Uterus (tissue), 4 donors: Measurements from ENCODE around the gene GNG7. TPM values are rescaled to one million over a fixed set of nuclear protein-coding genes. Genes with fewer than 3 reads are reported as not detected.

Experiments
- DNase-seq, 2 donors: peaks; one replicate each; pipeline ENCODE4 v3.0.0-alpha.2; 2019 to 2020
- H3K27ac ChIP-seq, 2 donors: fragments of 200-600 bp; sonication (generic); 1 replicate in 1 of 2; 2 replicates in 1 of 2; pipeline ENCODE4 v1.5.1; 2016 to 2018
- H3K27me3 ChIP-seq, 2 donors: fragments of 200-600 bp; sonication (generic); one replicate each; pipeline ENCODE4 v1.5.1; 2018 to 2019; ENCODE audit warnings: control low read depth in 1 of 2
- H3K36me3 ChIP-seq, 2 donors: fragments of 200-600 bp; sonication (generic); one replicate each; pipeline ENCODE4 v1.5.1; 2019; ENCODE audit warnings: control low read depth in 1 of 2
- H3K4me1 ChIP-seq, 2 donors: fragments of 200-600 bp; sonication (generic); one replicate each; pipeline ENCODE4 v1.5.1; 2018 to 2019; ENCODE audit warnings: control low read depth in 1 of 2
- H3K4me3 ChIP-seq, 2 donors: fragments of 200-600 bp; sonication (generic); 1 replicate in 1 of 2; 2 replicates in 1 of 2; pipeline ENCODE4 v1.5.1; 2018 to 2019; ENCODE audit warnings: mild to moderate bottlenecking in 1 of 2
- H3K9me3 ChIP-seq, 2 donors: fragments of 200-600 bp; sonication (generic); one replicate each; pipeline ENCODE4 v1.5.1; 2019; ENCODE audit warnings: control low read depth in 1 of 2
- POLR2A ChIP-seq, 2 donors: fragments of 450-650 bp; IDR thresholded peaks; one replicate each; pipeline ENCODE4 v1.6.1; 2016; ENCODE audit warnings: antibody characterized with exemption in 2 of 2, mild to moderate bottlenecking in 1 of 2, moderate library complexity in 1 of 2
- intact Hi-C: fragments of 100-400 bp; cut with DNase I; formaldehyde crosslinking; loops from one replicate; pipeline ENCODE4 v1.15.1; 2023; ENCODE audit warnings: low total_unique reads
- total RNA-seq, 4 donors: library from RNA; depleted of rRNA in 3 of 4; stranded (reverse); fragments of >200 nt in 3 of 4; gene quantifications; one replicate each; pipeline versions ENCODE4 v1.1.0 to v1.2.4, GENCODE V29; 2014 to 2023
- TF ChIP-seq, protein P1 (sequence below), 4 experiments: fragments of 200-600 bp in 2 of 4; fragments of 450-650 bp in 2 of 4; sonication (generic) in 2 of 4; IDR thresholded peaks; one replicate each; pipeline ENCODE4 v1.5.1; 2016 to 2019; ENCODE audit warnings: antibody characterized with exemption in 4 of 4, mild to moderate bottlenecking in 2 of 4, moderate library complexity in 1 of 4
- donor health status: DM: yes; HTN: yes; CAD: no.

The GNG7 gene
- total RNA-seq, 4 donors from 2014 or later, result 0.88 to 11.1 (median 3.2) TPM

DNA sequence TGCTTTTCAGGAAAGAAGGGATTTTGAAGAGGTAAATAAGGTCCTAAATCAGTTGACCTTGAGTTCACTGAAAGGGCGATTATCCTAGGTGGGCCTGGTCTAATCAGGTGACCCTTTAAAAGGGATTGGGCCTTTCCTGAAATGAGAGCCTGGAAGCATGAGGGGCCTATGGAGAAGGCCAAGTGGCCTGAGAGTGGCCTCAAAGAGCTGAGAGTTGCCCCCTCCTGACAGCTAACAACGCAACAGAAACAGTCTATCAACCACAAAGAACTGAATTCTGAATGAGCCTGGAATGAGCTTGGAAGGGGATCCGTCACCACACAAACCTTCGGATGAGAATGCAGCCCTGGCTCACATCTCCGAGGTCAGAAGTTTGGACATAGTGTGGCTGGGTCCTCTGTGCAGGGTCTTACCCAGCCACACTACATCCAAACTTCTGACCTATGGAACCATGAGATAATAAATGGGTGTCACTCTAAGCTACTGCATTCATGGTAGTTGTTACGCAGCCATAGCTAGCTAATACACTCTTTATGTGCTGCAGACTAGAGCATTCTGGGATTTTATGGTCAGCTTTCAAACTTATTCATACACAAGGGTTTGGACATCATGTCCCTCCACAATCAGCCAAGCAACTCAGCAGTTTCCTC lies 72.0 kb downstream of the GNG7 start:
- intact Hi-C loops, result no loop called here
- peaks cover 0 to 3% of the 10 kb centered on the region in 2 donors for H3K4me1 ChIP-seq
- no peaks in the 10 kb centered on the region for H3K36me3 ChIP-seq
- no peaks in the 10 kb centered on the region for H3K9me3 ChIP-seq
- no peak for DNase-seq
- H3K4me3 ChIP-seq, result no peak overlapping the region
- no peaks in the 10 kb centered on the region for H3K27me3 ChIP-seq
- peak overlapping the region in 1 of 2 donors; percentile 48 for H3K27ac ChIP-seq
- TF ChIP-seq, protein P1, sequence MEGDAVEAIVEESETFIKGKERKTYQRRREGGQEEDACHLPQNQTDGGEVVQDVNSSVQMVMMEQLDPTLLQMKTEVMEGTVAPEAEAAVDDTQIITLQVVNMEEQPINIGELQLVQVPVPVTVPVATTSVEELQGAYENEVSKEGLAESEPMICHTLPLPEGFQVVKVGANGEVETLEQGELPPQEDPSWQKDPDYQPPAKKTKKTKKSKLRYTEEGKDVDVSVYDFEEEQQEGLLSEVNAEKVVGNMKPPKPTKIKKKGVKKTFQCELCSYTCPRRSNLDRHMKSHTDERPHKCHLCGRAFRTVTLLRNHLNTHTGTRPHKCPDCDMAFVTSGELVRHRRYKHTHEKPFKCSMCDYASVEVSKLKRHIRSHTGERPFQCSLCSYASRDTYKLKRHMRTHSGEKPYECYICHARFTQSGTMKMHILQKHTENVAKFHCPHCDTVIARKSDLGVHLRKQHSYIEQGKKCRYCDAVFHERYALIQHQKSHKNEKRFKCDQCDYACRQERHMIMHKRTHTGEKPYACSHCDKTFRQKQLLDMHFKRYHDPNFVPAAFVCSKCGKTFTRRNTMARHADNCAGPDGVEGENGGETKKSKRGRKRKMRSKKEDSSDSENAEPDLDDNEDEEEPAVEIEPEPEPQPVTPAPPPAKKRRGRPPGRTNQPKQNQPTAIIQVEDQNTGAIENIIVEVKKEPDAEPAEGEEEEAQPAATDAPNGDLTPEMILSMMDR (IDR thresholded peaks at IDR 0.05), result no peak
- TF ChIP-seq POLR2A (IDR thresholded peaks at IDR 0.05), result no peak

DNA sequence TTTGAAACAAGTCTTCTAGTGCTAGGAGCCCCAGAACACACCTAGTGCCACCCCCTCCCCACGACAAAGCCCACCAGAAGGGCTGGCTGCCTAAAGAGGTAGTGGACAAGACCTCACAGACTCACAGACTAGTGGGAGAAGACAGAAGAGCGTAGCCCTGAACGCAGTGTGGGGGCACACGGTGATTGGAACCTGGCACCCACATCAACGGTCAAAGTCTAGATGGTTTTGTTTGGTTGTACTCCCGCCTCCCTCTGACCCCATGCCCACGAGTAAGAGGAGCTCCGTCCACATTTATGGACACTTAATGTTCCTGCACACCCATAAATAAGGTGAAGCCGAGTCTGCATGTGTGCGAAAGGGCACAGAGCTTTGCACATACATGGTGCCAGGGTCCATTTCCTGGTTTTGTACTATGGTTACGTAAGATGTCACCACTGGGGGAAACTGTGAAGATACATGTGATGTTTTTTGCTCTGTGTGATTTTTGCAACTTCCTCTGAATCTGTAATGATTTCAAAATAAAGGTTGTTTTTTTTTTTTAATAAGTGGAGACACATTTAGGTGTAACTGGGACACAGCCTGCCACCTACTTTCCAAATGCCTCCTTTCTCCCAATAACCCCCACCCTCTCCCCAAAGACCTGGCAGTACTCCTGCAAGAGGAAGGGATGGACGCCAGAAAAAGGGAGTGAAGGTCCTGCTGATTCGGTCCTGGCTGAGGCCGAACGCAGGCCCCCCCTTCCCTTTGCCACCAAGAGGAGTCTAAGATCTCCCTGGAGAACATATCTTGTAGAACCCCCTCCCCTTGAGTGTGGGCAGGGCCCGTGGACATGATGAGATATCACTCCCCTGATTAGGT lies 72.8 kb downstream of the GNG7 start:
- no peaks in the 10 kb centered on the region for H3K27me3 ChIP-seq
- peak overlapping the region in 1 of 2 donors; percentile 48 for H3K27ac ChIP-seq
- no peak overlapping the region for H3K4me3 ChIP-seq
- no peaks in the 10 kb centered on the region for H3K9me3 ChIP-seq
- no peak for DNase-seq
- intact Hi-C loops, result no loop called here
- TF ChIP-seq, protein P1 (IDR thresholded peaks at IDR 0.05), result no peak
- no peak for TF ChIP-seq POLR2A (IDR thresholded peaks at IDR 0.05)
- peaks cover 0 to 3% of the 10 kb centered on the region in 2 donors for H3K4me1 ChIP-seq
- no peaks in the 10 kb centered on the region for H3K36me3 ChIP-seq

- TF ChIP-seq, protein P1 (IDR thresholded peaks at IDR 0.05), result no peak
- TF ChIP-seq POLR2A (IDR thresholded peaks at IDR 0.05), result no peak
- no peak overlapping the region for H3K27ac ChIP-seq
- H3K4me1 ChIP-seq, result peaks cover 0 to 3% of the 10 kb centered on the region in 2 donors
- intact Hi-C loops, result no loop called here
- H3K4me3 ChIP-seq, result no peak overlapping the region
- DNase-seq, result no peak
- H3K36me3 ChIP-seq, result no peaks in the 10 kb centered on the region
- H3K27me3 ChIP-seq, result no peaks in the 10 kb centered on the region
- no peaks in the 10 kb centered on the region for H3K9me3 ChIP-seq
Observed at GRCh38 chr19:2628597-2628996, 73.9 kb downstream of the GNG7 start.

DNA sequence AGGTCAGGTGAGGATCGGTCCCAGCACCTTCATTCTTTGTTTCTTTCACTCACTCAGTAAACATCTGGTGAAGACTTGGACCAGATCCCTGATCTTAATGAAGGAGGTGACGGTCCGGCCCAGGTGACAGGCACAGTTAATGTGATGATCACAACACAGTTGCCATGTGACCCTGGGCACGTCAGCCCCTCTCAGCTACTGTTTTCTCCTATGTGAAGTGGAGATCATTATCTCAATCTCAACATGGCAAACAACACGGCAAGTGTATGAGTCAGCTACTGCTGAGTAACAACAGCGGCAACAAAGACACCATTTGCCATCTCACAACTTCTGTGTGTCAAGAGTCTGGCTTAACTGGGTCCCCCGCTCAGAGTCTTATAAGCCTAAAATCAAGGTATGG lies 74.6 kb downstream of the GNG7 start:
- no peaks in the 10 kb centered on the region for H3K36me3 ChIP-seq
- H3K27me3 ChIP-seq, result no peaks in the 10 kb centered on the region
- H3K4me3 ChIP-seq, result no peak overlapping the region
- intact Hi-C loops, result no loop called here
- H3K9me3 ChIP-seq, result no peaks in the 10 kb centered on the region
- peak overlapping the region in 1 of 2 donors; percentile 17 for H3K27ac ChIP-seq
- peaks cover 0 to 3% of the 10 kb centered on the region in 2 donors for H3K4me1 ChIP-seq
- DNase-seq, result no peak
- no peak for TF ChIP-seq POLR2A (IDR thresholded peaks at IDR 0.05)
- TF ChIP-seq, protein P1 (IDR thresholded peaks at IDR 0.05), result no peak

GRCh38 chr19:2627319-2627829 lies 75.1 kb downstream of the GNG7 start:
- intact Hi-C loops, result no loop called here

More at GRCh38 chr19:2627319-2627829, 75.1 kb downstream of the GNG7 start:
- H3K36me3 ChIP-seq, result no peaks in the 10 kb centered on the region
- H3K27ac ChIP-seq, result peak overlapping the region in 1 of 2 donors; percentile 53
- H3K9me3 ChIP-seq, result no peaks in the 10 kb centered on the region
- H3K4me3 ChIP-seq, result no peak overlapping the region
- H3K27me3 ChIP-seq, result no peaks in the 10 kb centered on the region
- DNase-seq, result peak; percentile 41 to 53
- peaks cover 0 to 3% of the 10 kb centered on the region in 2 donors for H3K4me1 ChIP-seq
- TF ChIP-seq, protein P1 (IDR thresholded peaks at IDR 0.05), result no peak
- TF ChIP-seq POLR2A (IDR thresholded peaks at IDR 0.05), result no peak
